Stimulated activated CD8-positive, alpha-beta memory T cell treated with anti-CD3 and anti-CD28 coated beads, Interleukin-4, amount 100 ng/mL, for 48 hours (primary cell): ENCODE measurements around the gene CNDP2.
"Not testable (repeated sequence)": the region's sequence is repeated elsewhere in the genome, so short reads cannot be mapped to it uniquely, and the experiment has no call there.

ENCODE experiments used
- DNase-seq: peaks from one replicate; pipeline ENCODE4 v3.0.0-alpha.2; 2020

The CNDP2 gene

DNA sequence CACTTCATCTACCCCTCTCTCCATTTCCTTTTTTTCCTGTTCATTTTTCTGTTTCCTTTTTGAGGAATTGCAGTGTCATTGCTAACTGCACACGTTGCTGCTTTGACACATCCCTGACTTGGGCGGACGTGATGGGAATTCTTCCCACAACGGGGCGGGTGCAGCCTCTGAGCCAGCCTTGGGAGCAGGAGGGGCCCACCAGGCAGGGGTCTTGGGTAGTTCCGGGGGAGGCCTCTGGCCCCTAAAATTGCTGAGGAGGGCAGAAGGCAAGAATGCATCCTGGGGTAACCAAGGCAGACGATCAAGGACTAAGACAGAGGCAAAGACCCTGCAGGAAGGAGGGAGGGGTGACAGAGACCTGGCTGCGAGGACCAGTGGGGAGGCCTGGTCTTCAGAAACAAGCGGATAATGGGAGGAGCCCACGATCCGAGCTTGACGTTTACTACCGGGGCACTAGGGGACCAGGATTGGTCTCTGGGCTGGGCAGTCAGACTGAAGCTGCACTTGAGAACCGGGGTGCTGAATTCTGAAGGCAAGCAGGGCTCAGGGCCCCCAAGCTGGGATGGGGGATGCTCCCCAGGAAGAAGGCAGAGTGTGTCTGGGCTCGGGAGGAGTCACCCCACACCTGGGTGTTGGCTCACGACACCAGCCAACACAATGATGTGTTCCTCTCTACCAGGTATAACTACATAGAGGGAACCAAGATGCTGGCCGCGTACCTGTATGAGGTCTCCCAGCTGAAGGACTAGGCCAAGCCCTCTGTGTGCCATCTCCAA is 23.3 kb downstream of the CNDP2 start:
- DNase-seq, result no peak

GRCh38 chr18:74520096-74520833 is 24.1 kb downstream of the CNDP2 start:
- DNase-seq, result no peak

DNA sequence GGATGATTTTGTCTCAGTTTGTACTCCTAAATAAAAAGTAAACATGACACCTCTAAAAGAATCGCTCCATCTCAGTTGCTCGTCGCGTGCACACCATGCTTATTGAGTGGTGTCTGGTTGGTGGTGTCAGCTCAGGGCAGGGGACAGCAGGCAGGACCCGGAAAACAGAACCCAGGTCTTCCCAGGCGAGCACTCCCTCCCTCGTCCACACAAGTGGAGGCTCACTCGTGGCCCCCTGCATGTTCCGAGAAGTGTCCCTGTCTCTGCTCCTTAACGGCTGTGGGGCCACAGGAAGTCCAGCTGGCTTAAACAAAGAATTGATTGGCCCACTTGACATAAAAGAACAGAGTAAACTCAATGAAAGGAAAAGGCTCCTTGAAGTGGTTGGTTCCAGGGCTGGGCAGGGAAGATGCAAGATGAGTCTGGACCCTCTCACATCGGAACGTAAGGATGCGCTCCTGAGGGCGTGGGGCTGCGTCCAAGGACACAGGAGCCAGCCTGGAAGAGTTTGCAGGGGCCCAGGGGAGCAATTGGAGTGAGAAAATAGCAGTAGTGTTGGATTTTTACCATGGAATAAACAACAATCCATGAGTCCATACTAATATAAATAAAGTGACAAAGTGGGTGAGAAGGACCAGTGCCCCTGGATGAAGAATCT is 25.0 kb downstream of the CNDP2 start:
- no peak for DNase-seq

DNA sequence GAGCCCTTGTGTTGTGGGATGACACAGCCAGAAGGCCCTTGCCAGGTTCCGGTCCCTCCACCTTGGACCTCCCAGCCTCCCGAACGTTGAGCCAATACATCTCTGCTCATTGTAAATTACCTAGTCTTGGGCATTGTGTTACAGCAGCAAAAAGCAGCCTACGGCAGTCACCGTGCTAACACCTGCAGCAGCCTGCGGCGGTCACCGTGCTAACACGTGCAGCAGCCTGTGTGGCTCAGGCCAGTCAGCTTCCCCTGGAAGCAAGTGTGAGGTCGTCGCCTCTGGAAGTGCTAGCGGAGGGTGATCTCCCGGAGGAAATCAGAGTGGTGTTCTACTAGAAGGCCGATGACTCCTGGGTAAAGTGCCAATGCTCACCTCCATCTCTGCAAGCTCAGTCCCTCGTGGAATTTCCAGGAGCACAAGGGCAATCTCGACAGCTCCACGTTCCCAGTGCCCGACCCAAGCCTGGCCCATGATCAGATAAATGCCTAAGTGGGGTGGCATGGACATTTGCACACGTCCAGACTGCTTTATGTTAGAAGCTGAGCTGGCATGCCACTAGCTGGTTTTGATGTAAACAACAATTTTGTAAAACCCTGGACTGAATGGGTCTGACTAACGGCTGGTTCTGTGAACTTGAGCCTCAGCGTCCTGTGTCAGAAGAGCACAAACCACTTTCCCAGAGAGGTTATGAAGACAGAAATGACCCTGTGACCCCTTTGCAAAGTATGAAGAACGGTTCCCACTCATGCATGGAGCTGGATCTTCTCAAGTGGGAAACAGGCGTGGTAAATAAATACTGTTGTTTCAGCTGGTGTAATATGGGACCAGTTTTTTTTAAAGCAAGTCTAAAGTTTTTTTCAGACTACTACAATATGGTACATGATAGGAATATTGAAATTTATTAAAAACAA is 26.7 kb downstream of the CNDP2 start:
- DNase-seq, result no peak

DNA sequence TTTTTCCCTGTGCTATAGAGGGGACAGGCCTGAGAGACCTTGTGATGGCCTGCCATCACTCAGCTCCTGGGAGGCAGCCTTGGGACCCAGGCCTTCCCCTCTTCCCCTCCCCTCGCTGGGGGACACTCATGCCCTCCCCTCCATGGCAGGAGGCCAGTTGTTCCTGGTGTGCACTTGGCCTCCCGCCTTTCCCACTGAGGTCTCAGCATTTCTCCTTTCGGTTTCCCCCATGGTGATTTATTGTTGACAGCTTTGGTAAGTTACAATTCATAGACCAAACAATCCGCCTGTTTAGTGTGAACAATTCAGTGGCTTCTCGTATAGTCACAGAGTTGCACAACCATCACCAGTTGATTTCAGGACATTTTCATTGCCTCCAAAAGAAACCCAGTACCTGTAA is 27.9 kb downstream of the CNDP2 start:
- DNase-seq, result no peak

DNA sequence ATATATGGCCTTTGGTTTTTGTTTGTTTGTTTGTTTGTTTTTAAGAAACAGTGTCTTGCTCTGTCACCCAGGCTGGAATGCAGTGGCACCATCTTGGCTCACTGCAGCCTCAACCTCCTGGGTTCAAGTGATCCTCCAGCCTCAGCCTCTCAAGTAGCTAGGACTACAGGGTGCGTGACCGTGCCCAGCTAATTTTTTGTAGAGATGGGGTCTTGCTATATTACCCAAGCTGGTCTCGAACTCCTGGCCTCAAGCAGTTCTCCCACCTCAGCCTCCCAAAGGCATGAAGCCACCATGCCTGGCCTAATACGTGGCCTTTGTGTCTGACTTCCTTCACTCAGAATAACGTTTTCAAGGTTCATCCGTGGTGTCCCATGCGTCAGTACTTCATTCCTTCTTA is 28.8 kb downstream of the CNDP2 start:
- not testable (repeated sequence) for DNase-seq

DNA sequence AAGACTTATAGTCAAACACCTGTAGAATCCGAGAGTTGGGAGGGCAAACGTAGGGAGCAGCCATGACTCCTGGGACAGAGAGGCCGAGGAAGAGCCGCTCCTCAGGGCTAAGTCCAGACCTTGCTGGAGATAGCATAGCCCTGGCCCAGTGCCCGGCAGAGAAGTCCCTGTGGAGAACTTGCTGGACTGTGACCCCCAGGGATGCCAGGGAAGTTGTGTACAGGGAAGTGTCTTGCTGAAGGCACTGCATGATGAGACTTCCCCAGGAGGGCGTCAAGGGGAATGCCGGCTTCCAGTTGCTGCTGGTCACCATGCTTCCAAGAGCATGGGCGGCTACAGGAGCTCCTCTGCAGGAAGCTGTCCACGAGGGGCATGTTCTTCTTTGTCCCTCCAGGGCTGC is 29.6 kb downstream of the CNDP2 start:
- no peak for DNase-seq

GRCh38 chr18:74526488-74526887 is 30.3 kb downstream of the CNDP2 start:
- DNase-seq, result no peak

- DNase-seq, result no peak
Measured at GRCh38 chr18:74528478-74528877, 32.3 kb downstream of the CNDP2 start.

- DNase-seq, result no peak
Measured at GRCh38 chr18:74528913-74529312, 32.8 kb downstream of the CNDP2 start.

DNA sequence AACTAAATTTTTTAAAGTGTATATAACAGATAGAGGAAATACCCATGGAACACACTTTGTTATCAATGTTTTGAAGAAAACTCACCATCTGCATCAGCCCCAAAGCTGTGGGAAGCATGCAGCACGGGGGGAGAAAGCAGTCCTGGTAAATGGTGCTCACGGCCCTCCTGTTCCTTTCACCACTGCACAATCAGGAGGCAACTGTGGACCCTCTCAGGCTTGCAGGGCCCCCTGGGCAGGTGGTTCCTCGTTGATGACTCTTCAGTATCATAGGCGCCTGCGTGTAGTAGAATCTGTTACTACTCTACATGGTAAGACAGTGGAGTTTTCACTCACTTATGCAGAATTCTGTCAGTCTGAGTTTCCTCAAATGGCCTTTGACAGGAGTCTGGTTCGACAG is 33.2 kb downstream of the CNDP2 start:
- no peak for DNase-seq

DNA sequence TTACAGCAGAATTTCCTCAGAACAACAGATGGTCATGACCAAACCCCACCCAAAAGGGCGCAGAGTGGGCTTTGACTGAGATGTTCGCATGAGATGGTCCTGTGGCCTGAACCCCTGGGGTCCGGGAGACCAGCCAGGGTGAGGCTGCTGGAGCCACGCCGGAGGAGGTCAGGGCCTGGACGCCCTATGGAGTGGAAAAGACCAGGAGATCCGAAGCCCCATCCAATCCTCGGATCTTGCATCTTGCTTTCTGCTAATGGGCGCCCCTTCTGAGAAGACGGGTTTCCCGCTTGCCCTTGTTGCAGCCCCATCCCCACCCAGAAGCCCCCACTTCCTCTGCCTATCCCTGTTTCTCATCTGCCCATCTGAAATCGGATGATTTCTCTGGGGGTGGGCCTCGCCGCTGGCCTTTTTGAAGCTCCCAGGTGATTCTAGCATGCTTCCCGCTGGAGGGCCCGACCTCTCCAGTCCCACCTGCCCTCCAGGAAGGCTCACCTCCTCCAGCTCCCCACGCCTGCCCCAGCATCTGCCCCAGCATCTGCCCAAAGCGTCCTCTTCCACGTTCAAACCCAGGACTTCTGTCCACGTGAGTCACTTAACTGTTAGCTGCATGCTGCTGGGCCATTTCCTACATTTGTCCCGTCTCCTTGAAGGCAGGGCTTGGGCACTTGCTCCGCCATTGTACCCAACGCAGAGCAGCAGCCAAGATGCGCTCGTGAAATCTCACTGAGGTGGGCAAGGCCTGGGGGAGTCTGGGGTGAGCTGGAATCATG is 33.8 kb downstream of the CNDP2 start:
- DNase-seq, result no peak

- no peak for DNase-seq
Measured at GRCh38 chr18:74530584-74530862, 34.4 kb downstream of the CNDP2 start.

DNA sequence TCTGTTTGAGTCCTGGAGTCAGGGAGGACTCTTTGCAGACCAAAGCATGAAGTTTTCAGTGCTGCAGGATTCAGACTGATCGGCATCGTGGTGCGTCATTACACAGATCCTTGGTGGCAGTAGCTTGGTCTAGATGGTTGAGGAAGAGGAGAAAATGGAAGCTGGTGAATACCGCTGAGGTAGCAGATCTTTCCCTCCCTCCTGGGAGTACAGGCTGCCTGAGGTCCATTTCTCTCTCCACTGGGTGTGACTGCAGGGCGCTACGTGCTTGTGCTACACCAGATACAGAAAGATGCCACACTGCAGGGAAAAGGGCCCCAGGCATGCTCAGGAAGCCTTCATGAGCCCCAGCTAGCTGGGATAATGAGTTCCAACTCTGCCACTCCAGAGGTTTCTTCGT is 34.9 kb downstream of the CNDP2 start:
- no peak for DNase-seq

DNA sequence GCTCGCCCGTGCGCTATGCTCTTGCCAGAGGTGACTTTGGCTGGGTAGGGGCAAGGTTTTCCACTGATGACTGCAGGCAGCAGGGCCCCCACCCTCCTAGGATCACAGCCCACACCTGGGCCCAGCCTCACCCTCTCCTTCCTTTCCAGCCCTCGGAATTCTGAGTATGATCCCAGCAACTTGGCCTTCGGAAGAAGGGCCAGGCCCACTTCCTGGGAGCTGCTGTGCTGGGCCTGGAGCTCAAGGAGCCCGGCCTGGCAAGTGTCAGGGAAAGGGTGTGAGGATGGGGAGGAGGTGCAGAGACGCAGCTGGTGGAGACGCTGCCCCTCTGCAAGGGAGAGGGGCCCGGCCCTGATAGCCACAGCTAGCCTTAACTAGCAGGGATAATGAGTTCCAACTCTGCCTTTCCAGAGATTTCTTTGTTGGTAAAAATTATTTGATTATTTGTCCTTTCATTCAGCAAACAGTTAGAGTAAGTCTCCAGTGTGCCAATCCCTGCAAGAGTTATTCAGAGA is 36.4 kb downstream of the CNDP2 start:
- DNase-seq, result no peak

DNA sequence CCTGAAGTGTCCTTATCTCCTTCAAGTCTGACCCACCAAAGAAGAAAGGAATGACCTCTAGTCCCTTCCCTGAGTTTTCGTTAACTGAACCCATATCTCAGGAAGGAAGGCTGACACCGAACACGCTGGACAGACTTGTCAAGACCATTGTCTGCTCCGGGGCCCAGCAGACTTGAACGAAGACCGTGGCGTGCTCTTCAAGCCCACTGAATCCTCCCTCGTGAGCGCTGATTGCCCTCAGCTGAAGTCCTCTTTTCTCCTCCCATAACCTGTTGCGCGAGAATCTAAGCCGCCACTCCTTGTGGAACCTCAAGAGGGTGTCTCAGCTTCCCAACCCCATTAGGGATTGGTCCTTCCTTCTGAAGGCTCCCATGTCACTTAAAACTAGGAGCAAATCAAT is 37.5 kb downstream of the CNDP2 start:
- DNase-seq, result no peak

DNA sequence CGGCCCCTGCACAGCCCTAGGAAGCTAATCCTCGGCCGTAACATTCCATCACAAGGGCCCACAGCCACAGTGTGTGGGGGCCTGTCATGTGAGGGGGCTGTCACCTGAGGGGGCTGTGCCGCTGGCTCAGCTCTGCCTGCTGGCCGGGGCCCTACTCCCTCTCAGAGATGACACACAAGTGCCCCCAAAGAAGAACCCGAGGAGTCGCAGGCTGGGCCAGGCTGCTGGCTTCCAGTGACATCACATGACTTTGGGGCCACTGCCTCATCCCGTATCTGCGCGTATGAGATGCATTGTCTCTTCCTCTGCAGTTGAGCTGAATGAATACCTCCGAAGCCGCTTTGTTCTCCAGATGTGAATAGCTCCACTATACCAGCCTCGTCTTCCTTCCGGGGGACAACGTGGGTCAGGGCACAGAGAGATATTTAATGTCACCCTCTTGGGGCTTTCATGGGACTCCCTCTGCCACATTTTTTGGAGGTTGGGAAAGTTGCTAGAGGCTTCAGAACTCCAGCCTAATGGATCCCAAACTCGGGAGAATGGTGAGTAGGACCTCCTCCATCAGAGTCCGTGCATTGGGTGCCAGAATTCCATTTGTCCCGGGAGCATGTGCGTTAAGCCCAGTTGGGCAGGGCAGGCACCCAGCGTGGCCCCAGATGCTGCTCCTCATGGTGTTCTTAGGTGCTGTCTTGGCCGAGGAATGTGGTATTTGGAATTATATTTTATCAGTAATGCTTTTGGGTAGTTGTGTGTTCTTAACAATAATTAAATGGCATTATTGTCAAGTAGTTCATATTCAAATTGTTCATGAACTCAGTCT is 38.2 kb downstream of the CNDP2 start, which contains the start of gene CNDP1:
CNDP1 (plus strand) TSS at position 351 of the 820 bp plus-strand sequence; CDS start at position 519, 168 bp downstream.
- no peak for DNase-seq

DNA sequence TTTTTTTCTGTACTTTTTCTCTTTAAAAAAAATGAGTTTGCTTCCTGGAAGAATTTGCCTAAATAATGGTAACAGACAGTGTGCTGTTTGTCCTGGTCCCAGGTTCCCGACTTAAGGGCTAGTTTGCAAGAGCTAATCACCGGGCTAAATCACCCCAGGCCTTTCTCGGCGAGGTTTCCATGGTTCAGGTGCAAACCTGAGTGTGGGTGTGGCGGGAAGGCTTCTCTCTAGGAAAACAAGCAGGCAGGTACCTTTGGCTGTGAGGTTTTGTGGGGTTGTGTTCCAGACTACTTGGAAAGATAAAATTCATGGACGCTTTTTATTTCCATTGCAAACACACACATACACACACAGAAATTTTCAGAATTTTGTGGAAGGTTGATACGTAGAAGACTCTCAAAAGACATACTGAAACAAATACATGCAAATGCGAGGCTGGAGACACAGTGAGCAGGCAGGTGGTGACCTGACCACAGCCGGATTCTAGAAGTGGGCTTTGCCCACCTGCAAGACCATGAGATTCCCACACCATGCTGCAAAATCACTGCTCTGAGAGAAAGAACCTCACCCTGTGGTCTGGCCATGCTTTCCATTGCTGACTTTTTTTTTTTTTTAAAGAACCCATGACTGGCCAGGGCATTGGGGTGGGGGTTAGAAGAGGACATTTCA is 39.0 kb downstream of the CNDP2 start:
- DNase-seq, result no peak

DNA sequence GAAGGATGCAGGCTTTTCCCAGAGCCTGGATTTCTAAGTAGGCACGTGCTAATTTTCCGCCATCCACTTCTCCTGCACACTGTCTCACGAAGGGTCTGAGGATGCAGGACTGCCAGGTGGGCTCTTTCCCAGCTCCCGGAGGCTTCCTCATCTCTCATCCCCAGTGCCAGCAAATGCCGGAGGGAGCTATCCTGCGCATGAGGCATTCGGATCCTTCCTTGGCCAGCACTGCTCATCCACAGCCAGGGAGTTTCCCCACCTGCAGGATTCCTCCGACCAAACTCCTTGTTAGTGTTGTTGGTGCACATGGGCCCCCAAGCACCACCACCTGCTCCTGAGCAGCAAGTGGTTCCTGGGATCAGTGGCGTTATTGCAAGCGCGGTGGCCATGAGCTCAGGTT is 43.1 kb downstream of the CNDP2 start:
- DNase-seq, result no peak

DNA sequence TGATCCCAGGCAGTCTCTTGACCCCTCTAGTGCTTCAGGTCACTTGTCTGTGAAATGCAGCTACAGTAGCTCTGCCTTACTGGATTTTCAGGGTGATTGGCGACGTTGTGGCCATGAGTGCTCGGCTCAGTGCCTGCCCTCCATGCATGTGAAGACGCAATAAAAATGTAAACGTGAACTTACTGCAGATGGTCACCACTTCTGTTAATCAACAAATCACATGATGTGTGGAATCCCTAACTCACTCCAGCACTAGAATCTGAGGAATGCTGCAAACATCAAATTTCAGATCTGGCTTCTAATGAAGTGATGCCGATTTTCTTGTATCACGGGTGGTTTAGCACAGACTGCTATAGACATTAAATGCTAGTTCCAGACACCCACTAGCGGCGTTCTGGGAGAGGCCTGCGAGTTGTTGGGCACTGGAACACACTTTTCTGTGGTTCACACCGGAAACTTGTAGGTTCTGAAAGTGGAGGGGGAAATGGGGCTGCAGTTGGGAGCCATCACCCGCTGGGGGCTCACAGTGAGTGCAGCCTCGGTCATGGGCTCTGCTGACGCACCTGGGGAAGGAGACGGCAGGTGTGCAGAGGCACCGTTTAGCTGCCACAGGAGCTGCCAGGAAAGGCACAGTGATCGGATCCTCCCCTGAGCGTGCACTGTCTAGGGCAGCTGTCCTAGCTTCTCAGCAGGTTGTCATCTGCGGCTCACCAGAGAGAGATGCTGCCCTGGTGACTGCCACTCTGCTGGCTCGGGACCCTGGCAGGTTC is 44.7 kb downstream of the CNDP2 start:
- DNase-seq, result no peak
